GM18868 (cell line): Measurements from ENCODE around the gene PDCD2L.
"Not testable (repeated sequence)": the region's sequence is repeated elsewhere in the genome, so short reads cannot be mapped to it uniquely, and the experiment has no call there.

Experiments
- ATAC-seq: cut with Tn5 transposase; IDR thresholded peaks from one replicate; pipeline ENCODE4 v1.9.1; 2021; ENCODE audit warnings: mild to moderate bottlenecking, moderate library complexity; ENCODE audit not compliant: unreplicated experiment

PDCD2L gene

DNA sequence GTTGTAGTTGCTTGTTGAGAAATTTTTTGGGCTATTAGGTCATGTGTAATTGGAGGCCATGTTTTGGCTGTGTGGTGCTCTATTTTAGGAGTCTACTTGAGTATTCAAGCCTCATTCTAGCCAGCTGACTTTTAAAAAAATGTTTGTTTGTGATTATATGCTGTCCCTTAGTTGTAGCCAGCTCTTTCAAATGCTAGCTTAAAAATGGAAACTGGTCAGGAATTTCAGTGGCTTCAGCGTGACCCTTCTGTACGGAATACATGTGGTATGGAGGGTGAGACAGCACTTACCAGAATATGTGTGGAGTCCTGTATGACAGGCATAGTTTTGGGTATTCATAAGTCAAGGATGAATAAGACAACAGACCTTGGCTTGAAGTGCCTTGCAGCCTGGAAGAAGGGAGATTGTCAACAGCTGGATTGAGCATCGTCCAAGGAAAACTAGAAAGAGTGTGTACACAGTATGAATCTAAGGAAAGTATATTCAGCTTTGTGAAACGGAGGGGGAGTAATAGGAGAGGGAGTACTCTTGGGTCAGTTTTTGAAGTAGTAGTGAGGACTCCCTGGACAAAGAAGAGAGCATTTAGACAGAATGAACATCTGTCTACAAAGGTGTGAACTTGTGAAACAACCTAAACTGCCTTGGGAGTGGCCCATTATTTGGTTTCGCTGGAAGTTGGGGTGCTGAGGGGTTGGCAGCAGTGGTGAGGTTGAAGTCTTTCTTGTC lies 57.3 kb downstream of the PDCD2L start:
- no peak for ATAC-seq

DNA sequence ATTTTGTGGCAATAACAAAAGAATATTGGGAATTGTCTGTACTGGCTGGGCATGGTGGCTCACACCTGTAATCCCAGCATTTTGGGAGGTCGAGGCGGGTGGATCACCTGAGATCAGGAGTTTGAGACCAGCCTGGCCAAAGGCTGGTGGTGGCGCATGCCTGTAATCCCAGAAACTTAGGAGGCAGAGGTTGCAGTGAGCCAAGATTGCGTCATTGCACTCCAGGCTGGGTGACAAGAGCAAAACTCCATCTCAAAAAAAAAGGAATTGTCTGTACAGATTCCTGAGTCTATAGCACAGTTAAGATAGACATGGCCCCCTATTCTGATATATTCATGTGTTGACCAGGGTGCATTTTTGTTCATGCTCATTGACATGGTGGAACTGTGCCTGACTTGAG lies 60.6 kb downstream of the PDCD2L start:
- not testable (repeated sequence) for ATAC-seq

- no peak for ATAC-seq
These were observed 64.2 kb downstream of the PDCD2L start for GRCh38 chr19:34468409-34468808.

DNA sequence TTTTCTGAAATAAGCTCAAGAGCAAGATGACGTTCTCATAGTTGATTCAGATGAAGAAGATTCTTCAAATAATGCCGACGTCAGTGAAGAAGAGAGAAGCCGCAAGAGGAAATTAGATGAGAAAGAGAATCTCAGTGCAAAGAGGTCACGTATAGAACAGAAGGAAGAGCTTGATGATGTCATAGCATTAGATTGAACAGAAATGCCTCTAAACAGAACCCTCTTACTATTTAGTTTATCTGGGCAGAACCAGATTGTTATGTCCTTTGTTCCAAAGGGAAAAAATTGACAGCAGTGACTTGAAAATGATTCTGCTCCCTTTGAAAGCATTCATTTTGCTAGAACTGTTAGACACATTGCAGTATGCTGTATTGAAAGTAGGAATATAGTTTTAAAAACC lies 64.8 kb downstream of the PDCD2L start:
- ATAC-seq: not testable (repeated sequence)

DNA sequence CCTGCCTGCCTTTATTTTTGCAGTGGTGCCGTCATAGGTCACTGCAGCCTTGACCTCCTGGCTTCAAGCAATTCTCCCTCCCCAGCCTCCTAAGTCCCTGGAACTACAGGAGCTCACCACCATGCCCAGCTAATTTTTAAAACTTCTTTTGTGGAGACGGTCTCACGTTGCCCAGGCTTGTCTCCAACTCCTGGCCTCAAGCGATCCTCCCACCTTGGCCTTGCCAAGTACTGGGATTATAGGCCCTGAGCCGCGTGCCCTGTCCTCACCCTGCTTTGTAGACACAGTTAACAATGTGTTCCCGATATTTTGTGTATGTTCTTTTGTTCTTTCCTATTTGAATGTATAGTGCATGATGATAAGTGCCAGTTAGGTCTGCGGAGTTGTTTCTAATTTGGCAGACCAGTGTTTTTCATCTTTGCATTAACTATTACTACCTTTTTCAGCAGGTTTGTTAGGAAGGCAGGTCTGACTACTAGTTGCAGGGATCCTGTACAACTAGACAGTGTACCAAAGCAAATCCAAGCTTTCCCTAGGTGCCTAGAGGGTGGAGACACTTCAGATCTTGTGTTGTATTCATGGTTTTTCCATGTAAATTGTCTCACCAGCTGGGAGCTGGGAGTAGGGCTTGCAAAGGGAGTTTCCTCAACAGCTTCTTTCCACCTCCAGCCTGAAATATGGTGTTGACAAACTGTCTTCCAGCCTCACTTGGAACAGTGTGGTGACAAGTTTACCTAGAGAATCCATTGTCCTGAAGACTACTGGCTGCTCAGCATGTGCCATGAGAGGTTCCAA lies 67.9 kb downstream of the PDCD2L start:
- ATAC-seq: no peak

GRCh38 chr19:34474233-34474989 lies 70.2 kb downstream of the PDCD2L start:
- ATAC-seq: no peak

GRCh38 chr19:34475026-34475974 lies 71.1 kb downstream of the PDCD2L start:
- ATAC-seq: no peak
